HepG2 (cell line): Measurements from ENCODE around the gene NRBP1. TPM values are rescaled to one million over a fixed set of nuclear protein-coding genes. Genes with fewer than 3 reads are reported as not detected.

Source experiments
- FOXK1 ChIP-seq: sonication (generic); formaldehyde crosslinking; IDR thresholded peaks from 2 replicates; pipeline ENCODE4 v1.4.0; 2020; ENCODE audit warnings: low read depth, missing genetic modification reagents, borderline replicate concordance
- NCOA2 ChIP-seq: sonication (generic); formaldehyde crosslinking; IDR thresholded peaks from 2 replicates; pipeline ENCODE4 v1.8.0; 2022; ENCODE audit warnings: inconsistent platforms
- NPAS2 ChIP-seq: sonication (generic); formaldehyde crosslinking; IDR thresholded peaks from 2 replicates; pipeline ENCODE4 v1.8.0; 2022; ENCODE audit warnings: mild to moderate bottlenecking, missing genetic modification reagents, borderline replicate concordance
- POLR2A ChIP-seq, 2 experiments: IDR thresholded peaks; 2 replicates each; pipeline ENCODE4 v1.6.1; 2011; ENCODE audit warnings: low read depth in 2 of 2, low read length in 2 of 2, mild to moderate bottlenecking in 1 of 2, moderate library complexity in 1 of 2; ENCODE audit not compliant: insufficient read depth in 1 of 2
- SIN3B ChIP-seq: fragments of 150-350 bp; IDR thresholded peaks from 2 replicates; pipeline ENCODE4 v1.6.1; 2014; ENCODE audit warnings: low read length
- TRIM24 ChIP-seq: sonication (generic); formaldehyde crosslinking; IDR thresholded peaks from 2 replicates; pipeline ENCODE4 v1.8.0; 2022; ENCODE audit warnings: mild to moderate bottlenecking, missing genetic modification reagents
- ZFP36L2 ChIP-seq: sonication (generic); formaldehyde crosslinking; IDR thresholded peaks from 2 replicates; pipeline ENCODE4 v1.4.0; 2020; ENCODE audit warnings: missing genetic modification reagents
- ZNF7 ChIP-seq: IDR thresholded peaks from 2 replicates; pipeline ENCODE4 v1.6.1; 2016; ENCODE audit warnings: missing biosample characterization, missing genetic modification reagents
- polyA plus RNA-seq, 8 experiments: library from polyadenylated mRNA; depleted of rRNA in 3 of 8; stranded (reverse) in 7 of 8; unstranded in 1 of 8; fragments of >200 nt; fragmentation: Illumina TruSeq in 4 of 8; extraction: Trizol in 4 of 8; gene quantifications; 2 replicates each; pipeline versions ENCODE4 v1.2.1 to v1.2.3, GENCODE V29; 2011 to 2016; ENCODE audit warnings: low read depth in 4 of 8, missing spikeins in 1 of 8, mixed read lengths in 1 of 8; ENCODE audit not compliant: insufficient read depth in 1 of 8
- total RNA-seq, 5 experiments: library from RNA; depleted of rRNA; stranded (reverse); fragments of >200 nt; fragmentation: Illumina TruSeq; extraction: Trizol; gene quantifications; 2 replicates each; pipeline ENCODE4 v1.2.3, GENCODE V29; 2016; ENCODE audit warnings: low read depth in 1 of 5
- TF ChIP-seq, protein P1 (sequence below): sonication (generic); formaldehyde crosslinking; IDR thresholded peaks from 2 replicates; pipeline ENCODE4 v1.4.0; 2020; ENCODE audit warnings: missing genetic modification reagents
- TF ChIP-seq, protein P2 (sequence below): sonication (generic); formaldehyde crosslinking; IDR thresholded peaks from 2 replicates; pipeline ENCODE4 v1.4.0; 2020; ENCODE audit warnings: low read depth, missing genetic modification reagents
- TF ChIP-seq, protein P3 (sequence below): sonication (generic); formaldehyde crosslinking; IDR thresholded peaks from 2 replicates; pipeline ENCODE4 v1.8.1; 2022; ENCODE audit warnings: low read depth, mild to moderate bottlenecking, missing genetic modification reagents

NRBP1 gene
- total and polyA plus RNA-seq, 2 of the 13 experiments (the other 11 are each of a cell fraction or from before 2014, with no cell fraction given): 165 to 240 TPM

DNA sequence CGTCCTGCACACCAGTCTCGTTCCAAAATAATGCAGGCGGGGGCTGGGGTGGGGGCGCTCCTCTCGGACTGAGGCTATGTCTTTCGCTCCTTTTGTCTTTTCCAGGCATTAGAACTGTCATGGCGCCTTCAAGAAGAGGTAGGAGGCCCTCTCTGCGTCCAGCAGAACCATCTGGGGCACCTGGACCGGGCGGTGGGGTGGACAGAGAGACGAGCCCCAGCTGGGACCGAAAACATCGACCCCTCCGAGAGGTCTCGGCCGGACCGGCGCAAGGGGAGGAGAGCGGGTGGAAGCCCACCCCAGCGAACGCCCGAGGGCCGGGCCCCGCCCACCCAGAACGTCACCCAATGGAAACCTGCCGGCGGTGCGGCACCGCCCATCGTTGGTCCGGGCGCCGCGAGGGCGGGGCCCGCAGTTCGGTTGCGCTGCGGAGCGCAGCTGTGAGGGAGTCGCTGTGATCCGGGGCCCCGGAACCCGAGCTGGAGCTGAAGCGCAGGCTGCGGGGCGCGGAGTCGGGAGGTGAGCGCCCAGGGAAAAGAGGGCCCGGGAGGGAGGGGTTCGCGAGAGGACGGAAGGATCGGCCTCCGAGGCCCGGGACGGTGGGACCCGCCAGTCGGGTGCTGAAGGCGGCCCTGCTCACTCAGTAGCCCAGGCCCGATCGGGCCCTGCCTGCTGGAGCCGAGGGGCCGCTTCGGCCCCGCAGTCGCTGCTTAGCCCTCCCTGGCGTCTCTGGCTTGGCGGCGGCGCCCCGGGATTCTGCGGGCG, at the start of gene NRBP1 (continued):
- TF ChIP-seq, protein P1, sequence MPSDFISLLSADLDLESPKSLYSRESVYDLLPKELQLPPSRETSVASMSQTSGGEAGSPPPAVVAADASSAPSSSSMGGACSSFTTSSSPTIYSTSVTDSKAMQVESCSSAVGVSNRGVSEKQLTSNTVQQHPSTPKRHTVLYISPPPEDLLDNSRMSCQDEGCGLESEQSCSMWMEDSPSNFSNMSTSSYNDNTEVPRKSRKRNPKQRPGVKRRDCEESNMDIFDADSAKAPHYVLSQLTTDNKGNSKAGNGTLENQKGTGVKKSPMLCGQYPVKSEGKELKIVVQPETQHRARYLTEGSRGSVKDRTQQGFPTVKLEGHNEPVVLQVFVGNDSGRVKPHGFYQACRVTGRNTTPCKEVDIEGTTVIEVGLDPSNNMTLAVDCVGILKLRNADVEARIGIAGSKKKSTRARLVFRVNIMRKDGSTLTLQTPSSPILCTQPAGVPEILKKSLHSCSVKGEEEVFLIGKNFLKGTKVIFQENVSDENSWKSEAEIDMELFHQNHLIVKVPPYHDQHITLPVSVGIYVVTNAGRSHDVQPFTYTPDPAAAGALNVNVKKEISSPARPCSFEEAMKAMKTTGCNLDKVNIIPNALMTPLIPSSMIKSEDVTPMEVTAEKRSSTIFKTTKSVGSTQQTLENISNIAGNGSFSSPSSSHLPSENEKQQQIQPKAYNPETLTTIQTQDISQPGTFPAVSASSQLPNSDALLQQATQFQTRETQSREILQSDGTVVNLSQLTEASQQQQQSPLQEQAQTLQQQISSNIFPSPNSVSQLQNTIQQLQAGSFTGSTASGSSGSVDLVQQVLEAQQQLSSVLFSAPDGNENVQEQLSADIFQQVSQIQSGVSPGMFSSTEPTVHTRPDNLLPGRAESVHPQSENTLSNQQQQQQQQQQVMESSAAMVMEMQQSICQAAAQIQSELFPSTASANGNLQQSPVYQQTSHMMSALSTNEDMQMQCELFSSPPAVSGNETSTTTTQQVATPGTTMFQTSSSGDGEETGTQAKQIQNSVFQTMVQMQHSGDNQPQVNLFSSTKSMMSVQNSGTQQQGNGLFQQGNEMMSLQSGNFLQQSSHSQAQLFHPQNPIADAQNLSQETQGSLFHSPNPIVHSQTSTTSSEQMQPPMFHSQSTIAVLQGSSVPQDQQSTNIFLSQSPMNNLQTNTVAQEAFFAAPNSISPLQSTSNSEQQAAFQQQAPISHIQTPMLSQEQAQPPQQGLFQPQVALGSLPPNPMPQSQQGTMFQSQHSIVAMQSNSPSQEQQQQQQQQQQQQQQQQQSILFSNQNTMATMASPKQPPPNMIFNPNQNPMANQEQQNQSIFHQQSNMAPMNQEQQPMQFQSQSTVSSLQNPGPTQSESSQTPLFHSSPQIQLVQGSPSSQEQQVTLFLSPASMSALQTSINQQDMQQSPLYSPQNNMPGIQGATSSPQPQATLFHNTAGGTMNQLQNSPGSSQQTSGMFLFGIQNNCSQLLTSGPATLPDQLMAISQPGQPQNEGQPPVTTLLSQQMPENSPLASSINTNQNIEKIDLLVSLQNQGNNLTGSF: 0 out of 2 replicates have a peak, but pooled peaks have one; percentile 61
- TF ChIP-seq, protein P2, sequence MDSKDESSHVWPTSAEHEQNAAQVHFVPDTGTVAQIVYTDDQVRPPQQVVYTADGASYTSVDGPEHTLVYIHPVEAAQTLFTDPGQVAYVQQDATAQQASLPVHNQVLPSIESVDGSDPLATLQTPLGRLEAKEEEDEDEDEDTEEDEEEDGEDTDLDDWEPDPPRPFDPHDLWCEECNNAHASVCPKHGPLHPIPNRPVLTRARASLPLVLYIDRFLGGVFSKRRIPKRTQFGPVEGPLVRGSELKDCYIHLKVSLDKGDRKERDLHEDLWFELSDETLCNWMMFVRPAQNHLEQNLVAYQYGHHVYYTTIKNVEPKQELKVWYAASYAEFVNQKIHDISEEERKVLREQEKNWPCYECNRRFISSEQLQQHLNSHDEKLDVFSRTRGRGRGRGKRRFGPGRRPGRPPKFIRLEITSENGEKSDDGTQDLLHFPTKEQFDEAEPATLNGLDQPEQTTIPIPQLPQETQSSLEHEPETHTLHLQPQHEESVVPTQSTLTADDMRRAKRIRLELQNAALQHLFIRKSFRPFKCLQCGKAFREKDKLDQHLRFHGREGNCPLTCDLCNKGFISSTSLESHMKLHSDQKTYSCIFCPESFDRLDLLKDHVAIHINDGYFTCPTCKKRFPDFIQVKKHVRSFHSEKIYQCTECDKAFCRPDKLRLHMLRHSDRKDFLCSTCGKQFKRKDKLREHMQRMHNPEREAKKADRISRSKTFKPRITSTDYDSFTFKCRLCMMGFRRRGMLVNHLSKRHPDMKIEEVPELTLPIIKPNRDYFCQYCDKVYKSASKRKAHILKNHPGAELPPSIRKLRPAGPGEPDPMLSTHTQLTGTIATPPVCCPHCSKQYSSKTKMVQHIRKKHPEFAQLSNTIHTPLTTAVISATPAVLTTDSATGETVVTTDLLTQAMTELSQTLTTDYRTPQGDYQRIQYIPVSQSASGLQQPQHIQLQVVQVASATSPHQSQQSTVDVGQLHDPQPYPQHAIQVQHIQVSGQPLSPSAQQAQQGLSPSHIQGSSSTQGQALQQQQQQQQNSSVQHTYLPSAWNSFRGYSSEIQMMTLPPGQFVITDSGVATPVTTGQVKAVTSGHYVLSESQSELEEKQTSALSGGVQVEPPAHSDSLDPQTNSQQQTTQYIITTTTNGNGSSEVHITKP (CRISPR knock-in tag): peak; percentile 96
- TF ChIP-seq POLR2A (IDR thresholded peaks at IDR 0.05; ENCODE audit: insufficient read depth in 1 of 2, low read depth in 2 of 2, low read length in 2 of 2) (peak; percentile 93 to 94), ZNF7 (CRISPR knock-in tag) (no peak; the same call in 1 of the 2 replicates), ZFP36L2 (CRISPR knock-in tag) (no peak), TRIM24 (CRISPR knock-in tag) (no peak), SIN3B (no peak), NCOA2 (CRISPR knock-in tag) (no peak; the same call in 1 of the 2 replicates), NPAS2 (no peak), FOXK1 (CRISPR knock-in tag) (no peak; the same call in none of the 2 replicates)
- TF ChIP-seq, protein P3, sequence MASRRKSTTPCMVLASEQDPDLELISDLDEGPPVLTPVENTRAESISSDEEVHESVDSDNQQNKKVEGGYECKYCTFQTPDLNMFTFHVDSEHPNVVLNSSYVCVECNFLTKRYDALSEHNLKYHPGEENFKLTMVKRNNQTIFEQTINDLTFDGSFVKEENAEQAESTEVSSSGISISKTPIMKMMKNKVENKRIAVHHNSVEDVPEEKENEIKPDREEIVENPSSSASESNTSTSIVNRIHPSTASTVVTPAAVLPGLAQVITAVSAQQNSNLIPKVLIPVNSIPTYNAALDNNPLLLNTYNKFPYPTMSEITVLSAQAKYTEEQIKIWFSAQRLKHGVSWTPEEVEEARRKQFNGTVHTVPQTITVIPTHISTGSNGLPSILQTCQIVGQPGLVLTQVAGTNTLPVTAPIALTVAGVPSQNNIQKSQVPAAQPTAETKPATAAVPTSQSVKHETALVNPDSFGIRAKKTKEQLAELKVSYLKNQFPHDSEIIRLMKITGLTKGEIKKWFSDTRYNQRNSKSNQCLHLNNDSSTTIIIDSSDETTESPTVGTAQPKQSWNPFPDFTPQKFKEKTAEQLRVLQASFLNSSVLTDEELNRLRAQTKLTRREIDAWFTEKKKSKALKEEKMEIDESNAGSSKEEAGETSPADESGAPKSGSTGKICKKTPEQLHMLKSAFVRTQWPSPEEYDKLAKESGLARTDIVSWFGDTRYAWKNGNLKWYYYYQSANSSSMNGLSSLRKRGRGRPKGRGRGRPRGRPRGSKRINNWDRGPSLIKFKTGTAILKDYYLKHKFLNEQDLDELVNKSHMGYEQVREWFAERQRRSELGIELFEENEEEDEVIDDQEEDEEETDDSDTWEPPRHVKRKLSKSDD: peak; percentile 47; the same call in 1 of the 2 replicates
